GM18499 (cell line): ENCODE data around the gene MAT1A.
"Not testable (repeated sequence)": the region's sequence is repeated elsewhere in the genome, so short reads cannot be mapped to it uniquely, and the experiment has no call there.

ENCODE experiments used
- ATAC-seq: cut with Tn5 transposase; IDR thresholded peaks from one replicate; pipeline ENCODE4 v1.9.1; 2021; ENCODE audit warnings: moderate number of reproducible peaks; ENCODE audit not compliant: insufficient read depth, unreplicated experiment

The MAT1A gene

DNA sequence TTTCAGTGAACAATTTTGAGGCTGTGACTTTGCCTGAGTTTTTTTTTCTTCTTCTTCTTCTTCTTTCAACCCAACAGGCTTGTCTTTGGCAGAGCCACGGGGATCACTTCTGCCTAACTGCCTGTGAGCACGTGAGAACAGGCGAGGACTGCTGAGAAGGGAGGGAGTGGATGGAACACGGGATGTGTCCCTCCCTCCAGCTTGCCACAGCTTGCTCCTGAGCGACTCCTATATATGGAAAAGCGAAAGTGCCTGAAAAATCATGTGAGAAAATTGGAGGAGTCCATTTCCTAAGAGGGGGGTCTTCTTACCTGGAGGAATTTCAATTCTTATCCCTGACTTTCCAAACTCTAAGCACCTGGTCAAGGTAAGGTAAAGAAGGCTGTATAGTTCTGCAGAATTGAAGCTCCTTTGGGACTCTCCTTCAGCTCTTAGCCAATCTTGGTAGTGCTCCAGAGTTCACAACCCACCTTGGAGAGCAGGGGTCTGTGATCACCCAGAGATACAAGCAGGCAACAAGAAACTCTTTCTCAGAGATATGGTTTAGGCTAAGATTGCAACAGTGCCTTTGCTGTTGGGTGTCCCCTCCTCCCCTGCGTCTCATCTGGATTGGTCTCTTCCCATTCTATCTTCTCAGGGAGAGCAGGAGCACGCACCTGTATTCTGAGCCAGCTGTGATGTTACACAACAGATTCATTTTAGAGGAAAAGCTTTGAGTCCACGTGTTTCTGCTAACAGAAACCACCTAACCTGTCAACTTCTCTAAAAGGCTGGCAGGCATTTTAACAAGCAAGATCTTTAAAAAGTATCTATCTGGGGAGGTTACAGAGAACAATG lies at the start of gene MAT1A:
TSS of gene MAT1A (minus strand) at position 208 of the 837 bp plus-strand sequence. CDS start 235 bp downstream, outside the sequence.
- ATAC-seq: no peak

DNA sequence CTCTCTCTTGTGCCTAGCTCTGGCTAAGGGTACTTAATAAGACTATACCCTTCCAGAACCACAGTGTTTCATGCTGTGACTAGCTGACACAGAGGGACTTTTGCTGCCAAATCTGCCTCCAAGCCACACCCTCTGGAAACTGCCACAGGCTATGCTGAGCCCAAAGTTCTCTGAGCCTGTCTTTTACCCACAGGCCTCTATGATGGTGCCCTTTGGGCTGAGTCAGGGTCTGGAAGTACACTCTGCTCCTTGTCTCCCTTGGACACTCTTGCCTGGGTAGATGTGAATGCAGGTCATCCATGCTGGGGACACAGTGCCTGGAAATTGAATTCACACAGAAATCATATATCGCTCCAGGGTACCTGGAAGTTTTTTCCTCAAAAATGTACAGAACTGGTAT lies 44.5 kb upstream of the MAT1A start:
- no peak for ATAC-seq

DNA sequence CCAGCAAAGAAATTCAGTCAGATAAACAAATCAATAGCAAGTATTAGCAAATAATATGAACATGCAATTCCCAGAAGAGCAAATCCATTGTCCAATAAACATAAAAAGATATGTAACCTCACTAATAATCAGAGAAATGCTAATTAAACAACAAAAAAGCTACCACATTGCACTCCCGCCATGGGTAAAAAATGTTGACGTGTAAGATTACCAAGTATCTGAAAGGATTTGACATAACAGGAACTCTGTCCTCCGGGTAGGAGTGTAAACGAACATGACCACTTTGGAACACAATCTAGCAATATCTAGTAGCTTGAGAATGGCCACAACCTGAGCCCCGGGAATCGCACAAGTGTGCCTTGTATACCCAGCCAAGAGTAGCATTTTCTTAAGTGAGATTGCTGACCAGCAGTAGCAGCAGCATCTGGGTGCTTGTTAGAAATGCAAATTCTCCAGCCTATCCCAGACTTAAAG lies 35.5 kb upstream of the MAT1A start:
- no peak for ATAC-seq

DNA sequence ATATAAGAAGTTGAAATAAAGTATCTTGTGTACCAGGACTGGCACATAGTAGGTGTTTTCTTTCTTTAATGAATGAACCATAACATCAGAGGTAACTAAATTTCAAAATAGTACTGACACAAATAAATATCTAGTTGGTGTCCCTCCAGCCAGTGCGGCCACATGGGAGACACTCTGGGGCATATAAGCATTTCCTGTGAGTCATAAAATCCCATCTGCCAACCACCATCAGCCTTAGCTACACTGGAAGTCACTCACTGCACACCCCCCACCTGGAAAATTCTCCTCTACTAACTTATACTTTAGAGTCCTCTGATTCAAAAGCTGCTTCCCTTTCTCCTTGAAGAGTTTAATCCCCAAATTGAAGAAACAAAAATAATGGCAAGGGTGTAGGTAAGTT lies 34.6 kb upstream of the MAT1A start:
- ATAC-seq: no peak

DNA sequence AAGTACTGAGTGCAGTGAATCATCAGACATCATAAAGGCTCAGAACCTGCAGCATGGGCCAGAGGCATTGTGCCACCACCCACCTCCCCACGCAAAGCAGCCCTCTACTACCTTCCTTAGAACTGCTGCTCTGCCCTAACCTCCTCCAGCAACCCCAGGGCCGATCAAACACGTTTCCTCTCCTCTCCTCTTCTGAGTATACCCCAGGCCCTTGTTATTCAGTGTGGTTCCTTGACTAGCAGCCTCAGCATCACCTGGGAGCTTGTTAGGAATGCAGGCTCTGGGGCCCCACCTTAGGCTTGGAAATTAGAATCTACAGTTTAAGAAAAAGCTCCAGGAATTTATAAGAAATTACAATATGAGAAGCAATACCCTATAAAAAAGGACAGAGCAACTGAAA lies 33.9 kb upstream of the MAT1A start:
- no peak for ATAC-seq

DNA sequence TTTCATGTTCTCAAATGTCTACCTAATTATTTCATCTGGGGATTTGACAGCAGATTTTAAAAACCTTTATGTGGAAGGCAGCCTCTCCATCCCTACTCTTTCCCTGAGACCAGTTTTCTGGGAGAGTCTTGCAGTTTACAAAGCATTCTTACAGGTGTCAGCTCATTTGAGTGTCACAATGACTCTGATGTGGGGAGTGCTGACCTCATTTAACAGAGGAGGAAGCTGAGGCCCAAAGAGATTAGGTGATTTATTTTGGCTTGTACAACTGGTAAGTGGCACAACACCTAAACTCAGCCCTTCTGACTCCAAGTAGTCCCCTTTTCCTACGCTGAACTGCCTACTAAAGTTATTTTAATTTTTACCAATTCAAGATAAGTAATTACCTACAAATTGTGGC lies 33.3 kb upstream of the MAT1A start:
- ATAC-seq: no peak

DNA sequence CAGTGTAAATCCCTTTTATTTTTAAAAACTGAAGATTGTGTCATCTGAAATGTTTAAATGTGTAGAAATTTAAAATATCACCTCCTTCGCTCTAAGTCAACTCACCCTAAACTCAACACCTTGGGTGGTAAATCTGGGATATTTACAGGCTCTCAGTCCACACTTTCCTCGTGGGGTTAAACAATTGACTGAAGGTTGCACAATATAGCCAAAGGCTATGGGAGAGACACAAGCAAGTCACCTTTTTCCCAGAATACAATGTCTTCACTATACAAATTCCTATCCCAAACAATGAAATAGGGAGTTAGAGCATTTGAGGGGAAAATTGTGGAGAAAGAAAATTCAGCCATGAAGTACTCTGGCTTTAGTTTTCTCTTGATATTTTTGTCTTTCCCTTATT lies 32.7 kb upstream of the MAT1A start:
- ATAC-seq: no peak

DNA sequence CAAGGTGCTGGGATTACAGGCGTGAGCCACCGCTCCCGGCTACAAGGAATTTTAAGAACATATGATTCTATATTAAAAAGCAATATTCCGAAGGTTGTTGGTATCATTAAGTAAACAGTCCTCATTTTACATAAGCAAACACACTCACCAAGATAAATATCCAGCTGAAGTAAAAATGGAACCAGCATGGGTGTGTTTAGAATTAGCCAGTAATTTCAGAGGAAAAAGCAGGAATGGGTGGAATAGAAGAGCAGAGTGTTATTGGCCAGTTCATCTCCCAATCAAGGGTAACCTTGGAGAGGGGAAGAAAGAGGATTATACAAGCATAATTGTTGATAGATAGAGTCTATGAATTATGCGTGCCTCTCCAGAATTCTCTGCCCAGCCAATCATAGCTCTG lies 31.7 kb upstream of the MAT1A start:
- no peak for ATAC-seq

DNA sequence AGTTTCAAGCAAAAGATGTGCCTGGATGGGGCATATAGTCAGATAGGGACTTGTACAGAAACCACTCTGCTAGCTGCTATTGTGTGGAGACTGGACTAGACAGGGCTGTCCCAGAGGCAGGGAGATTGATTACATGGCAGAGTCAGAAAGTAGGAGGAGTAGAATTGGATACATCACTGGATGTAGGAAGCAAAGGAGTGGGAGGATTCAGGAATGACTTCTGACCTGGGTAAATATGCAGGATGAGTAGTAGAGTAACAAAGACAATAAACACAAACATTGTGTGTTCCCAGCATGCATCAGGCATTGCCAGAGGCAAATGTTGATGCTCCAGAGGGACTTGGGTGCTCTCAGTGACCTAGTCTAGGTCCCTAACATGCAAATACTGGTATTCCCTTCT lies 30.9 kb upstream of the MAT1A start:
- ATAC-seq: no peak

DNA sequence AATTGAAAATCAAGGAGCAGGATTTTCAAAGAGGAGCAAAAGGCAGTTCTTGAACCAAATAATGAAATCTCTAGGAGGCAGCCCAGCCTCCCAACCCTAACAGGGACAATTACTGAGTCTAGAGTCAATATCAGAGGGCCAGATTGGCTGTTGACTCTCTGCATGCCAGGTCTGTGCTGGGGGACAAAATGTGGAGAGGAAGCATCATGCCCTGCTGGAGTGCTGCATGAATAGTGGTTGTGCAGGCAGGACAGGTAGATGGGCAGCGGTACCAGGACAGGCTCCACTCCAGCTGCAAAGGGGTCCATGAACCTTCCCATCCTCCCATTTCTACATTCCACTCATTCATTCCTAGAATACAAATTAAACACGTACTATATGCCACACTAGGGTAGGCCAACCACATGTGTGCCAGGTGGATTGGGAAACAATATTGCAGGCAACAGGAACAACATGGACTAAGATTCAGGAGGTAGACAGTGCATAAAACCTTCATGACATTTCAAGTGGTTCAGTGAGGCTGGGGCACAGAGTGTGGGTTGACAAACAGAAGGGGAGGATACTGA lies 30.4 kb upstream of the MAT1A start:
- ATAC-seq: no peak

DNA sequence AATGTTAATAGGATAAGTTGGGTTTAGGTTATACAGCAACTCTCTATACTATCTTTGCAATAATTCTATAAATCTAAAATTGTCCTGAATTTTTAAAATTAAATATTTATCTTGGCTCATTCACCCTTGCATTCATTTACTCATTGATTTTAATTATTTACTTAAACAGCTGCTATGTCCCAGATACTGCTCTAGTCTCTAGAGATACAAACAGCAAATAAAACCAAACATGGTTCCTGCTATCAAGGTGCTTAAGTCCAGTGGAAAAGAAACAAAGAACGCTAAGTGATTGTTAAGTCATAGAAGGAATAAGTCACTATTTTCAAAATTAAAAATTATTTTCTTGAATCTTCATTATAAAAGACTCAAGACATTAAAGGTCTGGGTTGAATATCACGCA lies 29.9 kb upstream of the MAT1A start:
- no peak for ATAC-seq

DNA sequence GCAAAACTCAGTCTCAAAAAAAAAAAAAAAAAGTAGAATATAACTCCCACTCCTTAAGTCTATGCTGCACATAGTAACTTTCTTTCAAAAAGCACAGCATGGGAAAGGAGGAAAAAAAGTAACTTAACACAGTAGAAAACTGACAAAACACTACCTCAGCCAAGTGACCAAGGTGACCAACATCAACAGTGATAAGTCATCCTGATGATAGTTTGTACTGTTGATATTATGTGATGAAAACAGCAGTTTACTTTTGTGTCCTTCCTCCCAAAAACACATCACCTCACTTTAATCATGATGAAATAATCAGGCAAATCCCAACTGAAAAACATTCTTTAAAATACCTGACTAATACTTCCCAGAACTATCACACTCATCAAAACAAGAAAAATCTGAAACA lies 29.3 kb upstream of the MAT1A start:
- no peak for ATAC-seq

DNA sequence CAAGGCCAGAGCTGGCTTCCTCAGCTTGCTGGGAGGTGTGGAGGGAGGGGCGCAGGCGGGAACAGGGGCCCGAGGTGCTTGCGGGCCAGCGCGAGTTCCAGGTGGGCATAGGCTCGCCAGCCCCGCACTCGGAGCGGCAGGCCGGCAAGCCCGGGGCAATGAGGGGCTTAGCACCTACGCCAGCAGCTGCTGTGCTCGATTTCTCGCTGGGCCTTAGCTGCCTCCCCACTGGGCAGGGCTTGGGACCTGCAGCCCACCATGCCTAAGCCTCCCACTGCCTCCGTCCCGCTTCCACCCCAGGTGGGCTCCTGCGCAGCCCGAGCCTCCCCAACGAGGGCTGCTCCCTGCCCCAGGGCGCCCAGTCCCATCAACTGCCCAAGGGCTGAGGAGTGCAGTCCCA lies 25.9 kb upstream of the MAT1A start:
- no peak for ATAC-seq

DNA sequence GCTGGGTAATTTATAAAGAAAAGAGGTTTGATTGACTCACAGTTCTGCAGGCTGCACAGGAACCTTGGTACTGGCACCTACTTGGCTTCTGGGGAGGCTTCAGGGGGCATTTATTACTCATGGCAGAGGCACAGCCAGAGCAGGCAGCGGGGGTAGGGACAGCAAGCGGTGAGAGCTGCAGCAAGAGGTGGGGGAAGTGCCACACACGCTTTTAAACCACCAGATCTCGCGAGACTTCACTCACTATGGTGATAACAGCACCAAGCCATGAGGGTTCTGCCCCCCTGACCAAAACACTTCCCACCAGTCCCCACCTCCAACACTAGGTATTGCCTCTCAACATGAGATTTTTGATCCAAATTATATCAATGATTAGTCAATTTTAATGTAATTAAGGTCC lies 24.1 kb upstream of the MAT1A start:
- ATAC-seq: no peak

DNA sequence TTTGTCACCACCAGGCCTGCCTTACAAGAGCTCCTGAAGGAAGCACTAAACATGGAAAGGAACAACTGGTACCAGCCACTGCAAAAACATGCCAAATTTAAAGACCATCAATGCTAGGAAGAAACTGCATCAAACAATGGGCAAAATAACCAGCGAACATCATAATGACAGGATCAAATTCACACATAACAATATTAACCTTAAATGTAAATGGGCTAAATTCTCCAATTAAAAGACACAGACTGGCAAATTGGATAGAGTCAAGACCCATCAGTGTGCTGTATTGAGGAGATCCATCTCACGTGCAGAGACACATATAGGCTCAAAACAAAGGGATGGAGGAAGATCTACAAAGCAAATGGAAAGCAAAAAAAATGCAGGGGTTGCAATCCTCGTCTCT lies 16.5 kb upstream of the MAT1A start:
- not testable (repeated sequence) for ATAC-seq

DNA sequence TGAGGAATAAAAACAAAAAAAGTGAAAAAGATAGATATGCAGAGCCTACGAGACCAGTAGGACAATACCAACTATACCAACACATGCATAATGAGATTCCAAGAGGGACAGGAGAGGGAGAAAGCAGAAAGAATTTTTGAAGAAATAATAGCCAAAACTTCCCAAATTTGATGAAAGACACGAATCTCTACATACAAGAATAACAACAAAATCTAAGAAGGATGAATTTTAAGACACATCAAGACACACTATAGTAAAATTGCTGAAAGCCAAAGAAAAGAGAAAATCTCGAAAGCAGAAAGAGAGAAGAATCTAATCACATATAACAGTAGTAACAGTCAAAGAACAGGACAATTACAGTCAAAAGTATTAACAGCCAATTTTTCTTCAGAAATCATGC lies 7.5 kb upstream of the MAT1A start:
- no peak for ATAC-seq

DNA sequence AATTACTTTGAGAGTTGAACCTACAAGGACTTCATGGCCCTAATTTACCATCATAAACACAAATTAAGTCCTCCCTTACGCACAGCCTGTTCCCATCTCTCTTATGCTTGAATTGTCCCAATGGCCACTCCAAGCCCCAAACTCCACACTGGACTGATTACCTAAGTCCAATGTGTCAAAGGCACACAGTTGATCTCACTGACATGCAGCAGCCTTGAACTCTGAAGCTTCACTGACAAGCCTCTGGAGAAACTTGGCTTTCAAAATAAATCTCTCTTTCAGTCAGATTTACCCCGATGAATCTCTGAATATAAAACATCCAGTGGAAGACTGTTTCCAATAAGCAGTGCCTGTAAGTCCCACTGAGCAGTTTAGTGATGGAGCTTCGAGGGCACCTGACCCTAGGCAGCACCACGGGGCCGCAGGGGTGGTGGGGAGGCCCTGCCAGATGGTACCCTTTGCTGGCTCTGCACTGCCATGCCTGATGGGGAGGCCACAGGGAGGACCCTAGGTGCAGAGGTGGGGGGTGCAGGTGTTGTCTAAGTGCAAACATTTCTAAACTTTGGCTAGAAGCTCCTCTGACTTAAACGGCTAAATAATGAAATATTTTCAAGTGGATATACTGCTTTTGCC lies 3.3 kb upstream of the MAT1A start:
- no peak for ATAC-seq

DNA sequence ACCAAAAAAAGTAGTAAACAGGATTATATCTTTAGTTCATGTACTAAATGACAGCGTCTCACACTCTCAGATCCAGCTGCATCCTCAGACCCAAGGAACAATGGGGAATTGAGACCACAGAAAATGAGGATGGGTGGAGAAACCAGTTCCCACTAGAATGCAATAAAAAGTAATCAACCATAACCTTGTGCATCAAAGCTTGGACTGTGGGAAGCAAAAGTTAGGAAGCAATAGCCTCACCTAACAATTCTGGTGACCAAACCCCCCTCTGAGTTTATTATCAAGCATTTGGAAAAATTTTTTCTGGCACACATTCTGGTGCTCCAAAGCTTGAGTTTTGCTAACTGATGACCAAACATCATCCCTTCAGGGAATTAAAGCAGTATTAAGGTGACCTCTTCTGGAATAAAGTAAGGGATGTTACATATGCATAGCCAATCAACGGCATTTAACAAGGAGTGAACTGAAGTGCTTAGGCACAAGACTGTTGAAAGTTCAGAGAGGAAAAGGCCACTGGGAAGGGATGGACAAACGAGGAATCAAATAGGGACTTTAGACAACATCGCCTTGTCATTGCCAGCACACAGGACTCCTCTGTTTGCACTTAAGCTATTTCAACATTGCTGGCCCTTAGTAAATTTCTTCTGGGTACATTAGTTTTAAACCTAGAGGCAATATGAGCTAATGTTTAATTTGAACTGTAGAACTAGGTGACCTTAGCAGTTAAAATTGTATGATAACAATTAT lies 1.2 kb upstream of the MAT1A start:
- no peak for ATAC-seq

DNA sequence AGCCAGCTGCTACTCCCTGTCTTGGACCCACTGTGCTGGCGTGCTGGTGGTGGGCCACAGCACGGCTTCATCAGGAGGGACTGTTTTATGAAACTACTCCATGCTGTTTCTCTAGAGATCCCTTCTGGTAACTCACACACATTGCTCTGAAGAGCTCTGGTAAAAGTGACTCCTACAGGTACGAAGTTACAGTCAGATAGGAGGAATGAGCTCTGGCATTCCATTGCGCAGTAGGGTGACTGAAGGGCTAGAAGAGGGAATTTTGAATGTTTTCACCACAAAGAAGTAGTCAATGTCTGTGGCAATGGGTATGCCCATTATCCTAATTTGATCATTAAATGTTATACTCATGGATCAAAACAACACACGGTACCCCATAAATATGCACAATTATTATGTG lies 609 bp downstream of the MAT1A start:
- ATAC-seq: no peak

DNA sequence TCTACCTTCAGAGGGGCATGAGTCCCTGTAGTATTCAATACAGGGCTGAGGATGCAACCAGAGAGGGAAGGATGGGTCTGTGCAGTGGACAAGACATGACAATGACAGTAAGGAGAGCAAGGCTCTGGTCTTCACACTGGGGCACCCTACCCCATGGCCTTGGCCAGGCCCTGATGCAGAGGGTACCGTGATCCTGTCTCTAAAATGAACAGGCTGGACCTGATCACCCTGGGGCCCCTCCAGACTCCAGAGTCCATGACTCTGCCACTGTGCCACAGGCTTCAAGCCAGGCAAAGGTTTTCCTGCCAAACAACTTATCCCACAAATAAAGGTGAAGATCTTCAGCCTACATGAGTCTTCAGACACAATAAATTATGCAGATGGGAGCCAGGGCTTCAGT lies 4.9 kb downstream of the MAT1A start:
- no peak for ATAC-seq
